Caco-2 (cell line): ENCODE results near the gene TM9SF3. TPM values are rescaled to one million over a fixed set of nuclear protein-coding genes. Genes with fewer than 3 reads are reported as not detected.

Source experiments
- BruUV-seq: library from RNA; stranded (reverse); fragments of 400-500 nt; replicated peaks from 2 replicates; lab custom pipeline; 2021; lab: Mats Ljungman, UMichigan
- CTCF ChIA-PET: fragments of 300-600 bp; sonication (Branson Sonifier 250); formaldehyde crosslinking; loops from one replicate; lab custom pipeline; 2022; ENCODE audit warnings: antibody characterized with exemption; lab: Charles Lee
- POLR2A ChIA-PET: fragments of 300-600 bp; sonication (Branson Sonifier 250); formaldehyde crosslinking; loops from one replicate; lab custom pipeline; 2022; ENCODE audit warnings: antibody characterized with exemption; lab: Charles Lee
- DNase-seq, 2 experiments: peaks; one replicate each; pipeline versions ENCODE4 v3.0.0 to v3.0.0-alpha.2; 2020 to 2022
- H3K27me3 ChIP-seq: replicated peaks from 2 replicates; pipeline ENCODE4 v1.6.0; 2011; ENCODE audit warnings: low read length; ENCODE audit not compliant: control insufficient read depth, insufficient read depth
- H3K36me3 ChIP-seq: 2 replicates; pipeline ENCODE4 v1.5.1; 2011; ENCODE audit warnings: low read length; ENCODE audit not compliant: control insufficient read depth, insufficient read depth
- H3K4me1 ChIP-seq: fragments of 250-450 bp; sonication (Bioruptor Pico); 2 replicates; pipeline ENCODE4 v1.5.1; 2020; ENCODE audit warnings: mild to moderate bottlenecking
- H3K4me3 ChIP-seq: 2 replicates; pipeline ENCODE4 v1.5.1; 2011; ENCODE audit warnings: low read depth, mild to moderate bottlenecking, control low read depth, low read length
- H3K9me3 ChIP-seq: fragments of 250-450 bp; sonication (Bioruptor Pico); 2 replicates; pipeline ENCODE4 v1.5.1; 2020; ENCODE audit warnings: mild to moderate bottlenecking, moderate library complexity
- H3K27ac Mint-ChIP-seq: one replicate; pipeline ENCODE4 v1.8.0; 2022; ENCODE audit warnings: mixed read lengths; ENCODE audit not compliant: unreplicated experiment
- H3K27me3 Mint-ChIP-seq: one replicate; pipeline ENCODE4 v1.8.0; 2022; ENCODE audit warnings: mixed read lengths; ENCODE audit not compliant: insufficient read depth, unreplicated experiment
- H3K36me3 Mint-ChIP-seq: one replicate; pipeline ENCODE4 v1.8.0; 2022; ENCODE audit warnings: mild to moderate bottlenecking, mixed read lengths; ENCODE audit not compliant: insufficient read depth, unreplicated experiment
- H3K4me1 Mint-ChIP-seq: one replicate; pipeline ENCODE4 v1.8.0; 2022; ENCODE audit warnings: low read depth, mixed read lengths; ENCODE audit not compliant: unreplicated experiment
- H3K4me3 Mint-ChIP-seq: one replicate; pipeline ENCODE4 v1.8.0; 2022; ENCODE audit warnings: mild to moderate bottlenecking, moderate library complexity, mixed read lengths; ENCODE audit not compliant: unreplicated experiment
- H3K9me3 Mint-ChIP-seq: one replicate; pipeline ENCODE4 v1.8.0; 2022; ENCODE audit warnings: mixed read lengths; ENCODE audit not compliant: unreplicated experiment
- CTCF ChIP-seq, 2 experiments: fragments of 200-600 bp in 1 of 2; IDR thresholded peaks; 1 replicate in 1 of 2; 2 replicates in 1 of 2; pipeline versions ENCODE4 v1.5.1 to v1.8.0; 2011 to 2022; ENCODE audit warnings: antibody characterized with exemption in 1 of 2, control low read depth in 1 of 2, inconsistent platforms in 1 of 2, low read depth in 1 of 2, low read length in 1 of 2, mild to moderate bottlenecking in 1 of 2, moderate library complexity in 1 of 2; ENCODE audit not compliant: insufficient read depth in 1 of 2, severe bottlenecking in 1 of 2, unreplicated experiment in 1 of 2
- intact Hi-C: fragments of 100-400 bp; cut with micrococcal nuclease; formaldehyde crosslinking; loops from one replicate; pipeline ENCODE4 v1.10.0; 2022; ENCODE audit not compliant: unreplicated experiment
- total RNA-seq: library from RNA; stranded (reverse); gene quantifications from 2 replicates; pipeline ENCODE4 v1.2.3, GENCODE V29; 2022

The TM9SF3 gene
- total RNA-seq, 1 experiment from 2014 or later: 176 TPM

- Histone ChIP-seq H3K4me1 (peaks cover 17% of the 10 kb centered on the region), H3K36me3 (no peaks in the 10 kb centered on the region), H3K4me3 (no peak overlapping the region), H3K9me3 (no peaks in the 10 kb centered on the region), H3K27me3 (no peaks in the 10 kb centered on the region)
- ChIA-PET CTCF (no interaction called here), POLR2A (no interaction called here)
- no peak for DNase-seq
- no TSS peak for BruUV-seq
- no peaks in the 10 kb centered on the region for H3K4me1 Mint-ChIP-seq
- intact Hi-C loops: no loop called here
- H3K4me3 Mint-ChIP-seq: no peak overlapping the region
- H3K27ac Mint-ChIP-seq: no peak overlapping the region
- H3K9me3 Mint-ChIP-seq: no peaks in the 10 kb centered on the region
- no peaks in the 10 kb centered on the region for H3K27me3 Mint-ChIP-seq
- H3K36me3 Mint-ChIP-seq: no peaks in the 10 kb centered on the region
- no peak for TF ChIP-seq CTCF (IDR thresholded peaks at IDR 0.05; ENCODE audit: insufficient read depth in 1 of 2, low read depth in 1 of 2, low read length in 1 of 2, severe bottlenecking in 1 of 2, unreplicated experiment in 1 of 2)
Measured at GRCh38 chr10:96625173-96625572, 38.4 kb upstream of the TM9SF3 start.

- no TSS peak for BruUV-seq
- Mint-ChIP-seq H3K4me1 (no peaks in the 10 kb centered on the region), H3K36me3 (no peaks in the 10 kb centered on the region), H3K27me3 (no peaks in the 10 kb centered on the region), H3K9me3 (no peaks in the 10 kb centered on the region), H3K4me3 (no peak overlapping the region), H3K27ac (no peak overlapping the region)
- no peak overlapping the region for H3K4me3 ChIP-seq
- no peaks in the 10 kb centered on the region for H3K9me3 ChIP-seq
- DNase-seq: no peak
- CTCF ChIA-PET: no interaction called here
- intact Hi-C loops: no loop called here
- H3K4me1 ChIP-seq: peaks cover 17% of the 10 kb centered on the region
- no peaks in the 10 kb centered on the region for H3K27me3 ChIP-seq
- POLR2A ChIA-PET: no interaction called here
- no peak for TF ChIP-seq CTCF (IDR thresholded peaks at IDR 0.05; ENCODE audit: insufficient read depth in 1 of 2, low read depth in 1 of 2, low read length in 1 of 2, severe bottlenecking in 1 of 2, unreplicated experiment in 1 of 2)
- no peaks in the 10 kb centered on the region for H3K36me3 ChIP-seq
Measured at GRCh38 chr10:96622013-96622787, 35.4 kb upstream of the TM9SF3 start.

GRCh38 chr10:96619796-96620773 lies 33.3 kb upstream of the TM9SF3 start:
- Mint-ChIP-seq H3K4me3 (no peak overlapping the region), H3K4me1 (peaks cover 3% of the 10 kb centered on the region), H3K36me3 (no peaks in the 10 kb centered on the region), H3K9me3 (no peaks in the 10 kb centered on the region), H3K27me3 (no peaks in the 10 kb centered on the region), H3K27ac (no peak overlapping the region)
- DNase-seq: no peak
- CTCF ChIA-PET: no interaction called here
- BruUV-seq: no TSS peak
- H3K27me3 ChIP-seq: no peaks in the 10 kb centered on the region
- H3K4me3 ChIP-seq: no peak overlapping the region
- peaks cover 17% of the 10 kb centered on the region for H3K4me1 ChIP-seq
- no peaks in the 10 kb centered on the region for H3K36me3 ChIP-seq
- POLR2A ChIA-PET: no interaction called here
- no peaks in the 10 kb centered on the region for H3K9me3 ChIP-seq
- TF ChIP-seq CTCF (IDR thresholded peaks at IDR 0.05; ENCODE audit: insufficient read depth in 1 of 2, low read depth in 1 of 2, low read length in 1 of 2, severe bottlenecking in 1 of 2, unreplicated experiment in 1 of 2): no peak
- intact Hi-C loops: no loop called here
